HepG2 (cell line): ENCODE measurements around the gene ELAC2. TPM values are rescaled to one million over a fixed set of nuclear protein-coding genes. Genes with fewer than 3 reads are reported as not detected.

ENCODE experiments used
- ATAC-seq: fragments of 200-7000 bp; cut with Tn5 transposase; 3 replicates; pipeline ENCODE4 v1.9.1; 2020; ENCODE audit warnings: mild to moderate bottlenecking, moderate library complexity
- BruUV-seq: library from RNA; stranded (reverse); fragments of 400-500 nt; replicated peaks from 2 replicates; lab custom pipeline; 2021; lab: Mats Ljungman, UMichigan
- CTCF ChIA-PET: fragments of 300-600 bp; formaldehyde crosslinking; extraction: SDS; loops from one replicate; lab custom pipeline; 2021; ENCODE audit warnings: low total read pairs, inconsistent platforms, low intra/inter-chr PET ratio; lab: Yijun Ruan, JAX
- POLR2A ChIA-PET: fragments of 350-600 bp; sonication (Branson Sonifier 250); formaldehyde crosslinking; loops from one replicate; lab custom pipeline; 2020; ENCODE audit warnings: antibody characterized with exemption, inconsistent platforms; lab: Yijun Ruan, JAX
- DNase-seq: peaks from one replicate; pipeline ENCODE4 v3.0.0-alpha.2; 2015; ENCODE audit warnings: low spot score
- FAIRE-seq: peaks from 3 replicates; lab custom pipeline; 2011; peaks lifted over from hg19 to GRCh38; lab: Jason Lieb, UNC
- H2AFZ ChIP-seq: one replicate; pipeline ENCODE4 v1.6.1; 2011; ENCODE audit warnings: low read length, inconsistent platforms
- H3K27ac ChIP-seq: fragments of 300-600 bp; 3 replicates; pipeline ENCODE4 v1.8.0; 2011; ENCODE audit warnings: mixed run types, mild to moderate bottlenecking, mixed read lengths, low read length, inconsistent platforms; ENCODE audit not compliant: insufficient read depth; ENCODE audit errors: extremely low read length
- H3K27me3 ChIP-seq, 2 experiments: fragments of 200-600 bp in 1 of 2; 2 replicates in 1 of 2; 3 replicates in 1 of 2; pipeline versions ENCODE4 v1.6.0 to v1.8.0; 2011; ENCODE audit warnings: low read length in 2 of 2, mild to moderate bottlenecking in 2 of 2, moderate library complexity in 2 of 2, inconsistent platforms in 1 of 2; ENCODE audit not compliant: insufficient read depth in 2 of 2, control insufficient read depth in 1 of 2
- H3K36me3 ChIP-seq, 2 experiments: fragments of 200-600 bp in 1 of 2; replicated peaks in 1 of 2; 2 replicates in 1 of 2; 3 replicates in 1 of 2; pipeline versions ENCODE4 v1.5.1 to v1.8.0; 2011; ENCODE audit warnings: low read length in 2 of 2, inconsistent platforms in 1 of 2; ENCODE audit not compliant: insufficient read depth in 2 of 2, control insufficient read depth in 1 of 2
- H3K4me1 ChIP-seq: 2 replicates; pipeline ENCODE4 v1.5.1; 2012; ENCODE audit warnings: low read length, inconsistent platforms; ENCODE audit not compliant: insufficient read depth
- H3K4me2 ChIP-seq: 2 replicates; pipeline ENCODE4 v1.6.0; 2011; ENCODE audit warnings: low read depth, low read length, inconsistent platforms
- H3K4me3 ChIP-seq, 3 experiments: fragments of 200-600 bp in 1 of 3; sonication (generic), shearing (Covaris generic) in 1 of 3; replicated peaks in 1 of 3; 2 replicates each; pipeline ENCODE4 v1.5.1; 2011 to 2016; ENCODE audit warnings: low read length in 3 of 3, inconsistent platforms in 2 of 3, low read depth in 2 of 3, mild to moderate bottlenecking in 2 of 3, control low read depth in 1 of 3, mixed read lengths in 1 of 3; ENCODE audit not compliant: insufficient read depth in 1 of 3
- H3K79me2 ChIP-seq: one replicate; pipeline ENCODE4 v1.6.1; 2011; ENCODE audit warnings: low read length, inconsistent platforms; ENCODE audit not compliant: insufficient read depth
- H3K9ac ChIP-seq: 2 replicates; pipeline ENCODE4 v1.6.0; 2011; ENCODE audit warnings: mild to moderate bottlenecking, low read depth, low read length, inconsistent platforms; ENCODE audit not compliant: insufficient read depth
- H3K9me3 ChIP-seq: 2 replicates; pipeline ENCODE4 v1.5.1; 2012; ENCODE audit warnings: mild to moderate bottlenecking, low read length
- H4K20me1 ChIP-seq: 2 replicates; pipeline ENCODE4 v1.6.0; 2011; ENCODE audit warnings: inconsistent platforms, mild to moderate bottlenecking, low read length, moderate library complexity; ENCODE audit not compliant: insufficient read depth
- ELF3 ChIP-seq: IDR thresholded peaks from 2 replicates; pipeline ENCODE4 v1.6.1; 2016; ENCODE audit warnings: missing genetic modification reagents, missing compliant biosample characterization
- MYNN ChIP-seq: sonication (generic); formaldehyde crosslinking; IDR thresholded peaks from 2 replicates; pipeline ENCODE4 v1.4.0; 2020; ENCODE audit warnings: mild to moderate bottlenecking, low read depth, missing genetic modification reagents
- MYPOP ChIP-seq: sonication (generic); formaldehyde crosslinking; IDR thresholded peaks from 2 replicates; pipeline ENCODE4 v1.8.1; 2023; ENCODE audit warnings: mild to moderate bottlenecking, moderate library complexity, missing genetic modification reagents
- NFAT5 ChIP-seq: sonication (generic); formaldehyde crosslinking; IDR thresholded peaks from 2 replicates; pipeline ENCODE4 v1.4.0; 2020; ENCODE audit warnings: missing genetic modification reagents
- RNF2 ChIP-seq: fragments of 450-650 bp; conservative IDR thresholded peaks from 2 replicates; pipeline ENCODE4 v1.6.1; 2016; ENCODE audit warnings: low read depth
- ZFP36L2 ChIP-seq: sonication (generic); formaldehyde crosslinking; IDR thresholded peaks from 2 replicates; pipeline ENCODE4 v1.4.0; 2020; ENCODE audit warnings: missing genetic modification reagents
- ZNF232 ChIP-seq: sonication (generic); formaldehyde crosslinking; IDR thresholded peaks from 2 replicates; pipeline ENCODE4 v1.4.0; 2020; ENCODE audit warnings: missing genetic modification reagents, borderline replicate concordance
- WGBS: methylation state at CpG from one replicate; pipeline ENCODE4 v1.1.6; 2017; ENCODE audit warnings: low lambda C conversion rate; 5-methylcytosine and 5-hydroxymethylcytosine counted together
- in situ Hi-C: cut with HindIII; loops from 2 replicates; pipeline ENCODE4 v1.10.0; 2017; ENCODE audit warnings: low pct_unique_long_range_greater_than_20kb; ENCODE audit not compliant: extremely low pct_ligation_motif_present
- intact Hi-C: fragments of 100-400 bp; cut with micrococcal nuclease; formaldehyde crosslinking; loops from one replicate; pipeline ENCODE4 v1.10.0; 2022; ENCODE audit not compliant: unreplicated experiment
- polyA plus RNA-seq, 8 experiments: library from polyadenylated mRNA; depleted of rRNA in 3 of 8; stranded (reverse) in 7 of 8; unstranded in 1 of 8; fragments of >200 nt; fragmentation: Illumina TruSeq in 4 of 8; extraction: Trizol in 4 of 8; gene quantifications; 2 replicates each; pipeline versions ENCODE4 v1.2.1 to v1.2.3, GENCODE V29; 2011 to 2016; ENCODE audit warnings: low read depth in 4 of 8, missing spikeins in 1 of 8, mixed read lengths in 1 of 8; ENCODE audit not compliant: insufficient read depth in 1 of 8
- total RNA-seq, 5 experiments: library from RNA; depleted of rRNA; stranded (reverse); fragments of >200 nt; fragmentation: Illumina TruSeq; extraction: Trizol; gene quantifications; 2 replicates each; pipeline ENCODE4 v1.2.3, GENCODE V29; 2016; ENCODE audit warnings: low read depth in 1 of 5

The ELAC2 gene
- total and polyA plus RNA-seq, 2 of the 13 experiments (the other 11 are each of a cell fraction or from before 2014, with no cell fraction given), result 35.6 to 50.4 TPM

GRCh38 chr17:12974005-12974531 lies 43.8 kb downstream of the ELAC2 start:
- no TSS peak for BruUV-seq
- Histone ChIP-seq H3K27me3 (no peaks in the 10 kb centered on the region; a peak in 1 of 5 replicates), H2AFZ (no peak overlapping the region), H3K9me3 (no peaks in the 10 kb centered on the region), H3K9ac (no peak overlapping the region), H3K79me2 (no peaks in the 10 kb centered on the region), H3K4me2 (no peak overlapping the region), H3K4me3 (no peak overlapping the region), H4K20me1 (no peaks in the 10 kb centered on the region), H3K36me3 (no peaks in the 10 kb centered on the region)
- ATAC-seq (no peak), FAIRE-seq (no peak)
- CTCF ChIA-PET, result no interaction called here
- intact Hi-C loops (no loop called here), in situ Hi-C loops (no loop called here)
- POLR2A ChIA-PET, result no interaction called here
- 89% methylated on average over 18 of the region's 40 CpGs for WGBS
- TF ChIP-seq ZNF232 (CRISPR knock-in tag) (no peak), RNF2 (no peak), NFAT5 (CRISPR knock-in tag) (no peak), ELF3 (CRISPR knock-in tag) (no peak), ZFP36L2 (CRISPR knock-in tag) (no peak), MYPOP (CRISPR knock-in tag) (no peak), MYNN (CRISPR knock-in tag) (no peak)
- TF ChIP-seq, all 625 proteins: peak for 0
- no peak for DNase-seq
- Histone ChIP-seq H3K27ac (no peak overlapping the region), H3K4me1 (no peaks in the 10 kb centered on the region)
